Karpas-422 (cell line): ENCODE results near the gene TUBA4A. TPM values are rescaled to one million over a fixed set of nuclear protein-coding genes. Genes with fewer than 3 reads are reported as not detected.
A peak's percentile ranks its signal among the peaks of the same experiment; 100 is the strongest.
"Not testable (repeated sequence)": the region's sequence is repeated elsewhere in the genome, so short reads cannot be mapped to it uniquely, and the experiment has no call there.

Experiments used
- DNase-seq: peaks from one replicate; pipeline ENCODE4 v3.0.0-alpha.2; 2015
- H2AFZ ChIP-seq: fragments of 200-600 bp; sonication (generic); 2 replicates; pipeline ENCODE4 v1.6.1; 2014; ENCODE audit warnings: antibody characterized with exemption, low read length, mixed read lengths
- H3K27ac ChIP-seq: fragments of 200-600 bp; sonication (generic); 2 replicates; pipeline ENCODE4 v1.5.1; 2014; ENCODE audit warnings: mild to moderate bottlenecking, low read length, moderate library complexity
- H3K27me3 ChIP-seq: fragments of 200-600 bp; sonication (generic); 2 replicates; pipeline ENCODE4 v1.6.1; 2014; ENCODE audit warnings: low read length, mixed read lengths
- H3K36me3 ChIP-seq: fragments of 200-600 bp; sonication (generic); 2 replicates; pipeline ENCODE4 v1.6.1; 2014; ENCODE audit warnings: low read length, mixed read lengths; ENCODE audit not compliant: insufficient read depth
- H3K4me1 ChIP-seq: fragments of 200-600 bp; sonication (generic); 2 replicates; pipeline ENCODE4 v1.6.1; 2014; ENCODE audit warnings: mild to moderate bottlenecking, low read length, mixed read lengths
- H3K4me2 ChIP-seq: fragments of 200-600 bp; sonication (generic); 2 replicates; pipeline ENCODE4 v1.6.1; 2014; ENCODE audit warnings: low read length, low read depth, mild to moderate bottlenecking; ENCODE audit not compliant: poor library complexity, severe bottlenecking
- H3K4me3 ChIP-seq: fragments of 200-600 bp; sonication (generic); 2 replicates; pipeline ENCODE4 v1.5.1; 2014; ENCODE audit warnings: mild to moderate bottlenecking, antibody characterized with exemption, low read length, mixed read lengths
- H3K79me2 ChIP-seq: fragments of 200-600 bp; sonication (generic); 2 replicates; pipeline ENCODE4 v1.6.1; 2014; ENCODE audit warnings: mild to moderate bottlenecking, low read length, mixed read lengths
- H3K9ac ChIP-seq: fragments of 200-600 bp; sonication (generic); 2 replicates; pipeline ENCODE4 v1.6.0; 2014; ENCODE audit warnings: low read length
- H3K9me2 ChIP-seq: fragments of 200-600 bp; sonication (generic), shearing (Covaris generic); replicated peaks from 2 replicates; pipeline ENCODE4 v1.6.0; 2014; ENCODE audit warnings: mild to moderate bottlenecking, low read length, moderate library complexity; ENCODE audit not compliant: insufficient read depth
- H3K9me3 ChIP-seq: fragments of 300-700, 200-600 bp; sonication (generic); 2 replicates; pipeline ENCODE4 v1.6.1; 2014; ENCODE audit warnings: low read length, mixed read lengths
- H4K20me1 ChIP-seq: fragments of 200-600 bp; sonication (generic); 2 replicates; pipeline ENCODE4 v1.6.1; 2014; ENCODE audit warnings: mild to moderate bottlenecking, antibody characterized with exemption, low read length, low read depth; ENCODE audit not compliant: insufficient read depth
- total RNA-seq: library from RNA; depleted of rRNA; stranded (reverse); fragments of >200 nt; shearing (Covaris generic); gene quantifications from 2 replicates; pipeline ENCODE4 v1.2.3, GENCODE V29; 2014; ENCODE audit warnings: low replicate concordance

The TUBA4A gene
- total RNA-seq, 1 experiment from 2014 or later = 61.8 TPM

DNA sequence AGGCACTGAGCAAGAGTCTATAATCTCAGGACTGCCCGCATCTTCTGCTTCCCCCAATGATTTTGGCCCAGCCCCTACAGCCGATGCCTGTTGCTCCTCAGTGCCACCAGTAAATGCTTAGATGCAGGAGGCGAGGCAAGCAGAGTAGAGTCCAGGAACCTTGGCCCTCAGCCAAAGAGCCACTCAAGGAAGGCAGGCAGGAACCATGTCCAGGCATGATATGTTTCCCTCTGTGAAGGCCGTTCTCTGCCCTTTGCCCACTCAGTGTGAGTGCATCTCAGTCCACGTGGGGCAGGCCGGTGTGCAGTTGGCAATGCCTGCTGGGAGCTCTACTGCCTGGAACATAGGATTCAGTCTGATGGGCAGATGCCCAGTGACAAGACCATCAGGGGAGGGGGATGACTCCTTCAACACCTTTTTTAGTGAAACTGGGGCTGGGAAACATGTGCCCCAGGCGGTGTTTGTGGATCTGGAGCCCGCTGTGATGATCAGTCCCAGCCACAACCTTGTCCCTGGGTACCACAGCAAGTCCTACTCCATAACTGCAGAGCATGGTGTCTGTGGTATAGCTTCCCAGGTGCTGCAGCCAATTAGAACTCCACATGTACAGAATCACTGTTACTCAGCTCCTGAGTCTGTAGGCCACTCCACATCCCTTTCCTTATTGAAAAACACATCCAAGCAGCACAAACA lies 15.8 kb upstream of the TUBA4A start:
- Histone ChIP-seq H2AFZ (no peak overlapping the region), H3K9me2 (no peaks in the 10 kb centered on the region)
- DNase-seq = no peak

DNA sequence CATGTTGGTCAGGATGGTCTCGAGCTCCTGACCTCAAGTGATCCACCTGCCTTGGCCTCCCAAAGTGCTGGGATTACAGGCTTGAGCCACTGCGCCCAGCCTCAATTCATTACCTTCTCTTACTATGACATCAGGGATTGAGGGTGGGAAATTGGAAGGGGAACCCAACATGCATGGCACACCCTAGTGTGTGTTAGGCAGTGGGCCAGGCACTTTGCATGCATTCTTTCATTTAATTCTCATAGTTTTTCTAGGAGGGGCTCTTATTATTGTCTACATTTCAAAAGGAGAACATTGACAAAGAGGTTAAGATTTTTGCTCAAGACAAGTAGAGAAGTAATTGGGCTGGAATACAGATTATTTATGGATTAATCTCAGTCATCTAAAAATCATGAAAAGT lies 14.6 kb upstream of the TUBA4A start:
- DNase-seq = no peak
- H3K4me3 ChIP-seq = no peak overlapping the region
- H3K9ac ChIP-seq = no peak overlapping the region

More for the DNA sequence above, 15.8 kb upstream of the TUBA4A start:
- Histone ChIP-seq H3K4me1 (no peaks in the 10 kb centered on the region), H3K9me3 (no peaks in the 10 kb centered on the region), H3K4me3 (no peak overlapping the region), H3K27ac (no peak overlapping the region), H3K36me3 (no peaks in the 10 kb centered on the region), H3K9ac (no peak overlapping the region), H4K20me1 (peaks cover 4% of the 10 kb centered on the region; the same call in 1 of the 2 replicates), H3K4me2 (no peak overlapping the region), H3K79me2 (no peaks in the 10 kb centered on the region), H3K27me3 (no peaks in the 10 kb centered on the region)

DNA sequence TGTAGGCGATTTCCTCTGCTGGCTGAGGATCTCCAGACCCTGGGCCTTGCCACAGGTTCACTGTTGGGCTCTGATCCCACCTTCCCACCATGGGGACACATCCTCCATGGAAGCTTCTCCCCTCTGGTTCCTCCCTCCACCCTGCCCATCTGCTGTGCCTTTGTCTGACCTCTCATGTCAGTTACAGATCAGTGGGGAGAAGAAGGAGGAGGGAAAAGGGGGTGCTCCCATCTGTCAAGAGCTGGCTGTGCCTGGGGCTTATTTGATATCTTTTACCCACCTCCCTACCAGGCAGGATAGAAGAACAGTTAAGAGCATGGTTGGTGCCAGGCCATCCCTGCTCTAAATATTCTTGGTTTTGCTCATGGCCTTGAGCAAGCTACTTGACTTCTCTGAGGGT lies 13.2 kb upstream of the TUBA4A start:
- no peaks in the 10 kb centered on the region for H3K79me2 ChIP-seq
- H3K9me3 ChIP-seq = no peaks in the 10 kb centered on the region
- 0 out of 2 replicates have a peak, but pooled peaks cover 4% of the 10 kb centered on the region for H4K20me1 ChIP-seq

More for the DNA sequence above, 14.6 kb upstream of the TUBA4A start:
- H4K20me1 ChIP-seq = 0 out of 2 replicates have a peak, but pooled peaks cover 4% of the 10 kb centered on the region
- no peak overlapping the region for H3K4me2 ChIP-seq
- no peaks in the 10 kb centered on the region for H3K27me3 ChIP-seq
- H3K36me3 ChIP-seq = no peaks in the 10 kb centered on the region
- H3K9me2 ChIP-seq = no peaks in the 10 kb centered on the region
- H3K27ac ChIP-seq = no peak overlapping the region
- H3K9me3 ChIP-seq = no peaks in the 10 kb centered on the region
- no peaks in the 10 kb centered on the region for H3K4me1 ChIP-seq
- H2AFZ ChIP-seq = no peak overlapping the region
- H3K79me2 ChIP-seq = no peaks in the 10 kb centered on the region

GRCh38 chr2:219266232-219266631 lies 12.5 kb upstream of the TUBA4A start:
- no peak for DNase-seq

More for the DNA sequence above, 13.2 kb upstream of the TUBA4A start:
- Histone ChIP-seq H2AFZ (no peak overlapping the region), H3K4me1 (no peaks in the 10 kb centered on the region), H3K4me2 (no peak overlapping the region), H3K9me2 (no peaks in the 10 kb centered on the region), H3K36me3 (no peaks in the 10 kb centered on the region), H3K9ac (no peak overlapping the region), H3K4me3 (no peak overlapping the region), H3K27ac (no peak overlapping the region), H3K27me3 (no peaks in the 10 kb centered on the region)
- DNase-seq = no peak

GRCh38 chr2:219261024-219261855 lies 7.5 kb upstream of the TUBA4A start:
- Histone ChIP-seq H3K9me2 (no peaks in the 10 kb centered on the region), H3K27ac (no peak overlapping the region), H3K4me3 (no peak overlapping the region)

More at GRCh38 chr2:219266232-219266631, 12.5 kb upstream of the TUBA4A start:
- Histone ChIP-seq H3K9me2 (no peaks in the 10 kb centered on the region), H4K20me1 (no peaks in the 10 kb centered on the region), H3K4me2 (no peak overlapping the region), H3K4me3 (no peak overlapping the region), H3K9ac (no peak overlapping the region), H3K9me3 (no peaks in the 10 kb centered on the region), H3K79me2 (no peaks in the 10 kb centered on the region), H2AFZ (no peak overlapping the region), H3K27ac (no peak overlapping the region), H3K27me3 (no peaks in the 10 kb centered on the region), H3K36me3 (no peaks in the 10 kb centered on the region), H3K4me1 (no peaks in the 10 kb centered on the region)

DNA sequence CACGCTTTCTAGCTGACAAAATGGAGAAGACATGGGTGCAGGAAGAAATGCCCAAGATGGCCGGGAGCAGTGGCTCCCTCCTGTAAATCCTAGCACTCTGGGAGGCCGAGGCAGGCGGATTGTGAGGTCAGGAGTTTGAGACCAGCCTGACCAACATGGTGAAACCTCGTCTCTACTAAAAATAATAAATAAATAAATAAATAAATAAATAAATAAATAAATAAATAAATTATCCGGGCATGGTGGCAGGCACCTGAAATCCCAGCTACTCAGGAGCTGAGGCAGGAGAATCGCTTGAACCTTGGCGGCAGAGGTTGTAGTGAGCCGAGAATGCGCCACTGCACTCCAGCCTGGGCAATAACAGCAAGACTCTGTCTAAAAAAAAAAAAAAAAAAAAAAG lies 5.2 kb upstream of the TUBA4A start:
- H3K4me3 ChIP-seq, H3K4me2 ChIP-seq, H3K79me2 ChIP-seq, H4K20me1 ChIP-seq, H3K27ac ChIP-seq, H3K9me2 ChIP-seq, H3K9ac ChIP-seq, H2AFZ ChIP-seq, H3K9me3 ChIP-seq, DNase-seq, H3K36me3 ChIP-seq, H3K27me3 ChIP-seq: not testable (repeated sequence)
- peaks cover 13% of the 10 kb centered on the region for H3K4me1 ChIP-seq

More at GRCh38 chr2:219261024-219261855, 7.5 kb upstream of the TUBA4A start:
- Histone ChIP-seq H3K4me1 (no peaks in the 10 kb centered on the region), H3K9ac (no peak overlapping the region), H3K79me2 (no peaks in the 10 kb centered on the region), H3K36me3 (no peaks in the 10 kb centered on the region), H3K27me3 (no peaks in the 10 kb centered on the region), H3K9me3 (no peaks in the 10 kb centered on the region), H2AFZ (no peak overlapping the region), H3K4me2 (no peak overlapping the region), H4K20me1 (no peaks in the 10 kb centered on the region)
- no peak for DNase-seq

DNA sequence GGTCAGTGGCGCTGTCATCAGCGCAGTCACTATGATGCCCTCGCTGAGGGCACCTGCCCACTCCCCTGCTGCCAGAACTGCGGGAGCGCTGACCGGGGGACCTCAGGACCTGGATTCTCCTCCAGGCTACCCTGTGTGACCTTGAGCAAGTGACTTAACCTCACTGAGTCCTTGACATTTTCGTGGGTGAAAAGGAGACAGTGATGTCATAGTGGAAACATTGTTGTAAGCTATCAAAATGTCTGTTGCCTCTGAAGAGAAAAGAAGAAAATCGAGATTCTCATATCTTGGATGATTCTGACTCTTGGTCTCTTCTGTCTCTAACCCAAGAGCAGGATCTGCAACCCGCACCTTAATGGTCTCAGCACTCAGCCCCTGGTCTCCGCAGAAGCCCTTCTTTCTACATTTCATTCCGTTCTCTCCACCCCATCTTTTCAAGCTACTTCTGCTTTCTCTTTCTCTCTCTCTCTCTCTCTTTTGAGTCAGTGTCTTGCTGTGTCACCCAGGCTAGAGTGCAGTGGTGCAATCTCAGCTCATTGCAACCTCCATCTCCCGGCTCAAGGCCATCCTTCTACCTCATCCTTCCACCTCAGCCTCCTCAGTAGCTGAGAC lies 978 bp upstream of the TUBA4A start:
- peak; percentile 58 for DNase-seq
- no peaks in the 10 kb centered on the region for H3K9me2 ChIP-seq
- H3K27me3 ChIP-seq = no peaks in the 10 kb centered on the region
- H2AFZ ChIP-seq = no peak overlapping the region
- H3K4me3 ChIP-seq = peak overlapping the region; percentile 92
- no peak overlapping the region for H3K27ac ChIP-seq
- no peaks in the 10 kb centered on the region for H3K9me3 ChIP-seq
- H3K79me2 ChIP-seq = peaks cover 30% of the 10 kb centered on the region
- peaks cover 49% of the 10 kb centered on the region for H3K4me1 ChIP-seq
- peak overlapping the region; percentile 83 for H3K9ac ChIP-seq
- no peaks in the 10 kb centered on the region; the same call in 1 of the 2 replicates for H3K36me3 ChIP-seq
- peaks cover 23% of the 10 kb centered on the region; the same call in 1 of the 2 replicates for H4K20me1 ChIP-seq
- peak overlapping the region; percentile 88 for H3K4me2 ChIP-seq
